Endodermal cell (in vitro differentiated cells): Measurements from ENCODE around the gene CACNA2D1. TPM values are rescaled to one million over a fixed set of nuclear protein-coding genes. Genes with fewer than 3 reads are reported as not detected.

Source experiments
- DNase-seq: peaks from one replicate; pipeline ENCODE4 v3.0.0-alpha.2; 2017
- H3K27ac ChIP-seq: 2 replicates; pipeline ENCODE4 v1.5.1; 2013; ENCODE audit warnings: mild to moderate bottlenecking, low read depth, low read length, moderate library complexity
- H3K27me3 ChIP-seq: 2 replicates; pipeline ENCODE4 v1.6.1; 2013; ENCODE audit warnings: mild to moderate bottlenecking, low read length, moderate library complexity; ENCODE audit not compliant: insufficient read depth, control insufficient read depth, poor library complexity, severe bottlenecking
- H3K36me3 ChIP-seq: 2 replicates; pipeline ENCODE4 v1.7.0; 2013; ENCODE audit warnings: mild to moderate bottlenecking, low read length, moderate library complexity; ENCODE audit not compliant: control insufficient read depth, insufficient read depth
- H3K4me1 ChIP-seq: one replicate; pipeline ENCODE4 v1.7.0; 2013; ENCODE audit warnings: low read length; ENCODE audit not compliant: control insufficient read depth, insufficient read depth
- H3K4me3 ChIP-seq: 2 replicates; pipeline ENCODE4 v1.5.1; 2013; ENCODE audit warnings: mild to moderate bottlenecking, low read length, moderate library complexity
- H3K9ac ChIP-seq: 2 replicates; pipeline ENCODE4 v1.6.1; 2013; ENCODE audit warnings: mild to moderate bottlenecking, low read length, moderate library complexity; ENCODE audit not compliant: poor library complexity, severe bottlenecking; ENCODE audit errors: extremely low read depth
- H3K9me3 ChIP-seq: 2 replicates; pipeline ENCODE4 v1.6.1; 2013; ENCODE audit warnings: mild to moderate bottlenecking, low read length, moderate library complexity; ENCODE audit not compliant: control insufficient read depth
- H3K27ac Mint-ChIP-seq: 2 replicates; pipeline ENCODE4 v1.8.0; 2020; ENCODE audit warnings: mixed read lengths
- H3K27me3 Mint-ChIP-seq: 2 replicates; pipeline ENCODE4 v1.8.0; 2021; ENCODE audit warnings: mild to moderate bottlenecking, mixed read lengths; ENCODE audit not compliant: insufficient read depth
- H3K36me3 Mint-ChIP-seq: 2 replicates; pipeline ENCODE4 v1.8.0; 2020; ENCODE audit warnings: low read depth, mixed read lengths
- H3K4me1 Mint-ChIP-seq: 2 replicates; pipeline ENCODE4 v1.8.0; 2020; ENCODE audit warnings: mixed read lengths
- H3K4me3 Mint-ChIP-seq: 2 replicates; pipeline ENCODE4 v1.8.0; 2020; ENCODE audit warnings: mild to moderate bottlenecking, moderate library complexity, mixed read lengths
- H3K9me3 Mint-ChIP-seq: 2 replicates; pipeline ENCODE4 v1.8.0; 2020; ENCODE audit warnings: mild to moderate bottlenecking, mixed read lengths
- WGBS, 2 experiments: methylation state at CpG; one replicate each; pipeline versions ENCODE4 v1.1.5 to v1.1.7; 2013; ENCODE audit warnings: missing lambda C conversion rate in 2 of 2, mixed read lengths in 1 of 2; ENCODE audit not compliant: insufficient coverage in 1 of 2, insufficient read length in 1 of 2; 5-methylcytosine and 5-hydroxymethylcytosine counted together
- total RNA-seq, 2 donors: library from RNA; stranded (reverse); fragmentation: NEBNext Ultra II Directional in 1 of 2; extraction: Animal tissue kit (Norgen Biotek cat#: 25700) in 1 of 2; gene quantifications; 2 replicates in 1 of 2; 3 replicates in 1 of 2; pipeline ENCODE4 v1.2.1, GENCODE V29; 2021
- TF ChIP-seq, protein P1 (sequence below): fragments of 200-600 bp; sonication (generic); conservative IDR thresholded peaks from 2 replicates; pipeline ENCODE4 v1.5.0; 2021; ENCODE audit warnings: antibody characterized with exemption, mild to moderate bottlenecking

The CACNA2D1 gene
- total RNA-seq, 2 donors from 2014 or later: 16.9 to 26.8 TPM

GRCh38 chr7:81934596-81935301 is 508.8 kb downstream of the CACNA2D1 start:
- TF ChIP-seq, protein P1, sequence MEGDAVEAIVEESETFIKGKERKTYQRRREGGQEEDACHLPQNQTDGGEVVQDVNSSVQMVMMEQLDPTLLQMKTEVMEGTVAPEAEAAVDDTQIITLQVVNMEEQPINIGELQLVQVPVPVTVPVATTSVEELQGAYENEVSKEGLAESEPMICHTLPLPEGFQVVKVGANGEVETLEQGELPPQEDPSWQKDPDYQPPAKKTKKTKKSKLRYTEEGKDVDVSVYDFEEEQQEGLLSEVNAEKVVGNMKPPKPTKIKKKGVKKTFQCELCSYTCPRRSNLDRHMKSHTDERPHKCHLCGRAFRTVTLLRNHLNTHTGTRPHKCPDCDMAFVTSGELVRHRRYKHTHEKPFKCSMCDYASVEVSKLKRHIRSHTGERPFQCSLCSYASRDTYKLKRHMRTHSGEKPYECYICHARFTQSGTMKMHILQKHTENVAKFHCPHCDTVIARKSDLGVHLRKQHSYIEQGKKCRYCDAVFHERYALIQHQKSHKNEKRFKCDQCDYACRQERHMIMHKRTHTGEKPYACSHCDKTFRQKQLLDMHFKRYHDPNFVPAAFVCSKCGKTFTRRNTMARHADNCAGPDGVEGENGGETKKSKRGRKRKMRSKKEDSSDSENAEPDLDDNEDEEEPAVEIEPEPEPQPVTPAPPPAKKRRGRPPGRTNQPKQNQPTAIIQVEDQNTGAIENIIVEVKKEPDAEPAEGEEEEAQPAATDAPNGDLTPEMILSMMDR: no peak
- no peaks in the 10 kb centered on the region for H3K27me3 Mint-ChIP-seq
- H3K27ac ChIP-seq: no peak overlapping the region
- H3K4me3 Mint-ChIP-seq: no peak overlapping the region
- peaks cover 5% of the 10 kb centered on the region for H3K4me1 Mint-ChIP-seq
- no peaks in the 10 kb centered on the region for H3K36me3 Mint-ChIP-seq
- H3K36me3 ChIP-seq: no peaks in the 10 kb centered on the region
- no peaks in the 10 kb centered on the region for H3K4me1 ChIP-seq
- H3K9me3 Mint-ChIP-seq: no peaks in the 10 kb centered on the region
- no peak overlapping the region for H3K9ac ChIP-seq
- no peak overlapping the region for H3K27ac Mint-ChIP-seq
- H3K9me3 ChIP-seq: no peaks in the 10 kb centered on the region
- H3K4me3 ChIP-seq: no peak overlapping the region
- 99 to 100% methylated on average over 1 to 5 of the region's 6 CpGs for WGBS, 2 experiments
- H3K27me3 ChIP-seq: no peaks in the 10 kb centered on the region
- no peak for DNase-seq

- TF ChIP-seq, protein P1: no peak
- Mint-ChIP-seq H3K4me1 (peaks cover 5% of the 10 kb centered on the region), H3K9me3 (no peaks in the 10 kb centered on the region), H3K36me3 (no peaks in the 10 kb centered on the region), H3K27ac (no peak overlapping the region), H3K27me3 (no peaks in the 10 kb centered on the region), H3K4me3 (no peak overlapping the region)
- 92 to 100% methylated on average over 1 to 2 of the region's 2 CpGs for WGBS, 2 experiments
- H3K27me3 ChIP-seq: no peaks in the 10 kb centered on the region
- H3K27ac ChIP-seq: no peak overlapping the region
- H3K36me3 ChIP-seq: no peaks in the 10 kb centered on the region
- no peaks in the 10 kb centered on the region for H3K9me3 ChIP-seq
- no peak overlapping the region for H3K4me3 ChIP-seq
- H3K9ac ChIP-seq: no peak overlapping the region
- DNase-seq: no peak
- no peaks in the 10 kb centered on the region for H3K4me1 ChIP-seq
Observed at GRCh38 chr7:81932936-81933335, 510.6 kb downstream of the CACNA2D1 start.

- no peak overlapping the region for H3K27ac ChIP-seq
- no peak overlapping the region for H3K4me3 ChIP-seq
- Mint-ChIP-seq H3K36me3 (no peaks in the 10 kb centered on the region), H3K9me3 (no peaks in the 10 kb centered on the region), H3K27me3 (no peaks in the 10 kb centered on the region), H3K4me1 (no peaks in the 10 kb centered on the region), H3K4me3 (no peak overlapping the region), H3K27ac (no peak overlapping the region)
- H3K4me1 ChIP-seq: no peaks in the 10 kb centered on the region
- no peak for DNase-seq
- no peaks in the 10 kb centered on the region for H3K36me3 ChIP-seq
- no peak overlapping the region for H3K9ac ChIP-seq
- H3K9me3 ChIP-seq: no peaks in the 10 kb centered on the region
- no peaks in the 10 kb centered on the region for H3K27me3 ChIP-seq
- TF ChIP-seq, protein P1: no peak
Observed at GRCh38 chr7:81929386-81929785, 514.2 kb downstream of the CACNA2D1 start.
